Neural cell (in vitro differentiated cells): ENCODE results near the gene OLIG2.

Source experiments
- CTCF ChIP-seq: fragments of 450-650 bp; IDR thresholded peaks from 2 replicates; pipeline ENCODE4 v1.5.1; 2014; ENCODE audit warnings: antibody characterized with exemption, mild to moderate bottlenecking, moderate library complexity; ENCODE audit not compliant: poor library complexity, severe bottlenecking
- EP300 ChIP-seq: fragments of 450-650 bp; conservative IDR thresholded peaks from 2 replicates; pipeline ENCODE4 v1.6.1; 2014; ENCODE audit warnings: antibody characterized with exemption, mild to moderate bottlenecking, moderate library complexity; ENCODE audit not compliant: poor library complexity, severe bottlenecking
- EZH2 ChIP-seq: fragments of 200-600, 300-800 bp; shearing (Covaris generic), sonication (generic); IDR thresholded peaks from 2 replicates; pipeline ENCODE4 v1.6.1; 2014; ENCODE audit warnings: antibody characterized with exemption, low read length, borderline replicate concordance, mild to moderate bottlenecking; ENCODE audit not compliant: insufficient read depth, poor library complexity, severe bottlenecking
- POLR2AphosphoS5 ChIP-seq: IDR thresholded peaks from 2 replicates; pipeline ENCODE4 v1.6.1; 2012
- RAD21 ChIP-seq: fragments of 450-650 bp; conservative IDR thresholded peaks from 2 replicates; pipeline ENCODE4 v1.6.1; 2014; ENCODE audit warnings: antibody characterized with exemption, mild to moderate bottlenecking, moderate library complexity
- REST ChIP-seq: IDR thresholded peaks from 2 replicates; pipeline ENCODE4 v1.6.1; 2012; ENCODE audit warnings: borderline replicate concordance
- SMC3 ChIP-seq: fragments of 450-650 bp; conservative IDR thresholded peaks from 2 replicates; pipeline ENCODE4 v1.6.1; 2014; ENCODE audit warnings: antibody characterized with exemption, mild to moderate bottlenecking, moderate library complexity; ENCODE audit not compliant: poor library complexity

GRCh38 chr21:33073636-33074035 lies 47.9 kb downstream of the OLIG2 start:
- TF ChIP-seq RAD21 (no peak), CTCF (no peak), EP300 (no peak), REST (no peak), SMC3 (no peak), EZH2 (no peak), POLR2AphosphoS5 (no peak)
